Mesothelial cell of epicardium (in vitro differentiated cells): Measurements from ENCODE around the gene PLCXD3. TPM values are rescaled to one million over a fixed set of nuclear protein-coding genes. Genes with fewer than 3 reads are reported as not detected.

Experiments used
- DNase-seq, 2 experiments: peaks; one replicate each; pipeline ENCODE4 v3.0.0; 2021; ENCODE audit warnings: low spot score in 2 of 2; ENCODE audit not compliant: unreplicated experiment in 2 of 2
- H3K27ac Mint-ChIP-seq: 2 replicates; pipeline ENCODE4 v1.8.0; 2021; ENCODE audit warnings: mixed read lengths
- H3K27me3 Mint-ChIP-seq: 2 replicates; pipeline ENCODE4 v1.8.0; 2021; ENCODE audit warnings: low read depth, mixed read lengths
- H3K36me3 Mint-ChIP-seq: 2 replicates; pipeline ENCODE4 v1.8.0; 2021; ENCODE audit warnings: mixed read lengths
- H3K4me1 Mint-ChIP-seq: 2 replicates; pipeline ENCODE4 v1.8.0; 2021; ENCODE audit warnings: mixed read lengths
- H3K4me3 Mint-ChIP-seq: 2 replicates; pipeline ENCODE4 v1.8.0; 2021; ENCODE audit warnings: mild to moderate bottlenecking, moderate library complexity, mixed read lengths
- H3K9me3 Mint-ChIP-seq: 2 replicates; pipeline ENCODE4 v1.8.0; 2021; ENCODE audit warnings: mixed read lengths
- total RNA-seq: library from RNA; stranded (reverse); gene quantifications from 3 replicates; pipeline ENCODE4 v1.2.1, GENCODE V29; 2021
- TF ChIP-seq, protein P1 (sequence below): fragments of 200-600 bp; sonication (generic); IDR thresholded peaks from one replicate; pipeline ENCODE4 v1.5.0; 2021; ENCODE audit warnings: antibody characterized with exemption; ENCODE audit not compliant: unreplicated experiment

Gene PLCXD3
- total RNA-seq, 1 donor from 2014 or later: not detected

DNA sequence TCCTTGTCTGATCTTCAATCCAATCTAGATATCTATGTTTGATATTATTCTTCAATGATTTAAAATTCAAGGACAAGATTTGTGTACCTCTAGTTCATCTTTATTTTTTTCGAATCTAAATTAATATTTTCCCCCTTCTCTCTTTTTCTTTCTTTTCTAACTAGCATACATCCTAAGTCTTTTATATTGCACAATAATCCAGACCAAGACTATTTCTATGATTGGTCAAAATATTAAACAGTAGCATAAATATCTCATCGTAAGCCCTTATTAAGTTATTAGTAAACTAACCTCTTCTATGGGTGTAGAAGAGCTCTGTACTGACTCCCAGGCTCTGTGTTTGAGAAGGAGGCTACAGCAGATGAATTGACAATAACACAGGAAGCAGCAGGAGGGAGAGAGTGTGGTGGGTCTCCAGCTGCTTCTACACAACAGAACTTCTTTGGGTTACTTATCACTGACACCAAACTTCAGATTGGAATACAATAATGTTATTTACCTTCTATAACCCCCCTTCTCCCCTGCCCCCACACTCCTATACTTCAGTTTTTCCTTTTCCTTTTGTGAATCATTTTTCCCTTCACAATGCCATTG, 11.9 kb upstream of the PLCXD3 start:
- Mint-ChIP-seq H3K27ac (no peak overlapping the region), H3K4me1 (no peaks in the 10 kb centered on the region), H3K4me3 (no peak overlapping the region), H3K27me3 (peaks cover 2% of the 10 kb centered on the region), H3K9me3 (peaks cover 3% of the 10 kb centered on the region), H3K36me3 (no peaks in the 10 kb centered on the region)
- TF ChIP-seq, protein P1, sequence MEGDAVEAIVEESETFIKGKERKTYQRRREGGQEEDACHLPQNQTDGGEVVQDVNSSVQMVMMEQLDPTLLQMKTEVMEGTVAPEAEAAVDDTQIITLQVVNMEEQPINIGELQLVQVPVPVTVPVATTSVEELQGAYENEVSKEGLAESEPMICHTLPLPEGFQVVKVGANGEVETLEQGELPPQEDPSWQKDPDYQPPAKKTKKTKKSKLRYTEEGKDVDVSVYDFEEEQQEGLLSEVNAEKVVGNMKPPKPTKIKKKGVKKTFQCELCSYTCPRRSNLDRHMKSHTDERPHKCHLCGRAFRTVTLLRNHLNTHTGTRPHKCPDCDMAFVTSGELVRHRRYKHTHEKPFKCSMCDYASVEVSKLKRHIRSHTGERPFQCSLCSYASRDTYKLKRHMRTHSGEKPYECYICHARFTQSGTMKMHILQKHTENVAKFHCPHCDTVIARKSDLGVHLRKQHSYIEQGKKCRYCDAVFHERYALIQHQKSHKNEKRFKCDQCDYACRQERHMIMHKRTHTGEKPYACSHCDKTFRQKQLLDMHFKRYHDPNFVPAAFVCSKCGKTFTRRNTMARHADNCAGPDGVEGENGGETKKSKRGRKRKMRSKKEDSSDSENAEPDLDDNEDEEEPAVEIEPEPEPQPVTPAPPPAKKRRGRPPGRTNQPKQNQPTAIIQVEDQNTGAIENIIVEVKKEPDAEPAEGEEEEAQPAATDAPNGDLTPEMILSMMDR: no peak
- DNase-seq: no peak

DNA sequence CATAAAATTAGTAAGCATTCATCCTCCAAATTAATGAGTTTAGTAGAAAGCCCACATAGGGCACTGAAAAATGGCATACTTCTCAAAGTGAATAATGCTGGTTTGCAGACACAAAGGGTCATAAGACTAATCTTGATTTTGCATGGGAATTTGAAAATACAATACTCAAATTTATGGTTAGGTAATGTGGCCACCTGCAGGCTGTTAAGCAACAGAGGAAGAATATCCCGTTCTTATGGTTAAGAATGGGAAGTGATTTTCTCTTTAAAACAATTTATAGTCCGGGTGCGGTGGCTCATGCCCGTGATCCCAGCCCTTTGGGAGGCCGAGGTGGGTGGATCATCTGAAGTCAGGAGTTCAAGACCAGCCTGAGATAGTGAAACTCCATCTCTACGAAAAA, 9.4 kb upstream of the PLCXD3 start:
- Mint-ChIP-seq H3K4me1 (no peaks in the 10 kb centered on the region), H3K9me3 (no peaks in the 10 kb centered on the region), H3K4me3 (no peak overlapping the region), H3K27me3 (peaks cover 13% of the 10 kb centered on the region), H3K36me3 (no peaks in the 10 kb centered on the region), H3K27ac (no peak overlapping the region)
- DNase-seq: no peak
- TF ChIP-seq, protein P1: no peak

DNA sequence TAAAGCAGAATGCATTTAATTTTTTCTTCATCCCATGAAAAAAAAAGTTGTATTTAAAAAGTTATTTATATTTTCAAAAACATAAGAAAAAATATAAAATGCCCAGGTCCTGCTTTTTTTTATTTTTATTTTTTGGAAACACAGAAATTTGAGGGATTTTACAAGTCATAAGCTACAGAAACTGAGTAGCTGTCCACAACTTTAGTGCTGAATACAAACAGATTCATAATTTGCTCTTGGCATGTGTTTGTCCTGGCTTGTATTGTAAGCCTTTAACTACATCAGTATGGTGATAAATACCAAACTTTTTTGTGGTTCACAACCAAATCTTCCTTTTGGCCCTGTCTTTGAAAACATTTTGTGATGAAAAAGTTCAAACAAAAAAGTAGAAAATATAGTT, 7.5 kb upstream of the PLCXD3 start:
- DNase-seq: no peak
- Mint-ChIP-seq H3K4me3 (no peak overlapping the region), H3K27ac (no peak overlapping the region), H3K4me1 (no peaks in the 10 kb centered on the region), H3K9me3 (no peaks in the 10 kb centered on the region), H3K36me3 (no peaks in the 10 kb centered on the region), H3K27me3 (peaks cover 21% of the 10 kb centered on the region)
- TF ChIP-seq, protein P1: no peak

DNA sequence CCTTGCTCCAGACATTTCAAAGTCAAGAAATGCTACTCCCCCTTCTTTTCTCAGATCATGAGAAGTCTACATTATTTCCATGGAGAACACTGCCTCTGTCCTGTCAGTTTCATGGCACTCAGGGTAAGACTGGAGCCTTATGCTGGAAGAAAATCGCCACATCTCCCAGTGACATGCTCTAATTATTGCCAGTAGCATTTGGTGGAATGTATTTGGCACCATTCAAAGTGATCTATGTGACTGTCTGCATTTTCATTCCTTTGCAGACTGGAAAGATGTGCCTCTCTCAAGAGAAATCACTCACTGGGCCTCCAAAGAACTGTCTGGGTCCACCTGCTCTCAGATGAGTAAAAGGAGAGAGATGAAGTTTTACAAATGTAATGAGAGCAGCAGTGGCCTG, 840 bp upstream of the PLCXD3 start:
- H3K4me3 Mint-ChIP-seq: no peak overlapping the region
- no peaks in the 10 kb centered on the region for H3K36me3 Mint-ChIP-seq
- H3K9me3 Mint-ChIP-seq: no peaks in the 10 kb centered on the region
- H3K27me3 Mint-ChIP-seq: peaks cover 82% of the 10 kb centered on the region
- DNase-seq: no peak
- peaks cover 12% of the 10 kb centered on the region for H3K4me1 Mint-ChIP-seq
- no peak overlapping the region for H3K27ac Mint-ChIP-seq
- TF ChIP-seq, protein P1: no peak

DNA sequence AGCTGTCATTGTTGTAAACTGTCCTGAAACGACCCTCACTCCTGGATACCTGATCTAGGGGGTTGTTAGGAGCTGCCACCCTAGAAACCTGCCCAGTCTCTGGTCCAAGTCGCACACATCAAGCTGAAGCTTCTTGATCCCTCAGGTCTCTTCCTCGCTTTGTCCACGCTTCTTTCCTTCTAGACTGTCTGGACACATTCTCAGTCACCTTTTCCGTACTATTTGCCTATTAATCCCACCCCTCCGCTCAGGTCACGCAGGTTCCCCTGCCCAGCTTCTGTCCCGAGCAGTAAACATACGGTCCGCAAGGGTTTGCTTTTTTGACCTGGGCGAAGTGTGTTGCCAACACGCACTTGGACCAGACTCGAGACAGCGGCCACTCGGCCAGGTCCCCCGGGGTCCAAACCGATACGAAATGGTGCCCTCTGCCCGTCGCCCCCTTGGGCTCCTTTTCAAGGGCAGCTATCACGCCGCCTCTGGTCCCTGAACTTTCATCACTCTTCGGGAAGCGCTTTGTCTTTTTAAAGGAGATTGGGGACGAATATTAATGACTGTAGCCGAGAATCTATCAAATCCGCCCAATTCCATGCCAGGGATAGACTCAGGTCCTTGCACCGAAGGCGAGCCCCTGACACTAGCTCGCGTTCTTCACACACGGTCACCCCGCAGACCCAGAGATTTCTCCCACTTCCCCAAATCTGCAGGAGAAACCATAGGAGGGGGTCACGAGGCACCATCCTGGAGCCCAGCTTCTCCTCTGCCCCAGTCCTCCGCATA, 814 bp downstream of the PLCXD3 start:
- Mint-ChIP-seq H3K4me1 (peaks cover 12% of the 10 kb centered on the region), H3K27ac (no peak overlapping the region), H3K9me3 (no peaks in the 10 kb centered on the region), H3K27me3 (peaks cover 85% of the 10 kb centered on the region), H3K4me3 (peak overlapping the region; percentile 56), H3K36me3 (no peaks in the 10 kb centered on the region)
- TF ChIP-seq, protein P1: no peak
- DNase-seq: no peak
